Pancreas (tissue), 10 donors: ENCODE data around the gene SLC35F6. TPM values are rescaled to one million over a fixed set of nuclear protein-coding genes. Genes with fewer than 3 reads are reported as not detected.

Experiments used
- ATAC-seq, 4 donors: fragments of 200-7000 bp; cut with Tn5 transposase; one replicate each; pipeline versions ENCODE4 v1.8.0 to v1.9.1; 2020; ENCODE audit warnings: mild to moderate bottlenecking in 4 of 4, moderate library complexity in 4 of 4
- DNase-seq, 6 donors: peaks; one replicate each; pipeline ENCODE4 v3.0.0-alpha.2; 2020
- FAIRE-seq: peaks from 2 replicates; lab custom pipeline; 2012; peaks lifted over from hg19 to GRCh38; lab: Jason Lieb, UNC
- H3K27ac ChIP-seq, 4 donors: fragments of 200-600 bp; sonication (generic); 1 replicate in 3 of 4; 2 replicates in 1 of 4; pipeline versions ENCODE4 v1.5.0 to v1.8.0; 2020
- H3K27me3 ChIP-seq, 4 donors: fragments of 200-600 bp; one replicate each; pipeline ENCODE4 v1.8.0; 2021
- H3K36me3 ChIP-seq, 3 donors: fragments of 200-600 bp; sonication (generic) in 1 of 3; one replicate each; pipeline versions ENCODE4 v1.5.0 to v1.8.0; 2020 to 2021
- H3K4me1 ChIP-seq, 3 donors: fragments of 200-600 bp; one replicate each; pipeline ENCODE4 v1.8.0; 2021
- H3K4me3 ChIP-seq, 4 donors: fragments of 200-600 bp; sonication (generic) in 2 of 4; one replicate each; pipeline versions ENCODE4 v1.5.0 to v1.8.0; 2020 to 2021
- H3K9me3 ChIP-seq, 4 donors: fragments of 200-600 bp; one replicate each; pipeline ENCODE4 v1.8.0; 2021
- WGBS, 2 donors: extraction: QIAGEN DNeasy Blood & Tissue Kit; methylation state at CpG; one replicate each; pipeline ENCODE4 v1.1.7; 2013; 5-methylcytosine and 5-hydroxymethylcytosine counted together
- intact Hi-C, 3 donors: fragments of 100-400 bp; cut with DNase I; formaldehyde crosslinking; loops; one replicate each; pipeline versions ENCODE4 v1.11.1 to v1.14.2; 2022
- polyA plus RNA-seq, 2 donors: library from polyadenylated mRNA; stranded (reverse); fragments of 200-250 nt; gene quantifications; one replicate each; pipeline ENCODE4 v1.2.3, GENCODE V29; 2013
- total RNA-seq, 6 donors: library from RNA; stranded (reverse); fragmentation: NEBNext Ultra II Directional in 4 of 6; extraction: Animal tissue kit (Norgen Biotek cat#: 25700) in 4 of 6; gene quantifications; one replicate each; pipeline versions ENCODE4 v1.2.1 to v1.2.4, GENCODE V29; 2021 to 2023
- TF ChIP-seq, protein P1 (sequence below), 4 donors: fragments of 200-600 bp; sonication (generic) in 3 of 4; IDR thresholded peaks; one replicate each; pipeline versions ENCODE4 v1.5.0 to v1.8.0; 2021; ENCODE audit warnings: antibody characterized with exemption in 4 of 4
- donor health status: healthy with polysubstance abuse.
- donor health status: DM: no; HTN: no; CAD: no; lungs with moderate emphysema.
- donor health status: DM: no; HTN: no; CAD: no.
- donor health status: control.
- donor health status: control.
- donor health status: Bipolar disorder and iron deficiency.
- donor health status: DM: yes; HTN: yes; CAD: no.
- donor health status: DM: no; HTN: no; CAD: no.
- donor health status: DM: no; HTN: no; CAD: no.
- donor health status: DM: yes; HTN: yes; CAD: no.

Gene SLC35F6
- total and polyA plus RNA-seq, 8 donors = 9.3 to 21.9 (median 11.4) TPM

GRCh38 chr2:26754539-26754938 is 9.5 kb upstream of the SLC35F6 start:
- FAIRE-seq (no peak), ATAC-seq (no peak), DNase-seq (no peak)
- TF ChIP-seq, protein P1, sequence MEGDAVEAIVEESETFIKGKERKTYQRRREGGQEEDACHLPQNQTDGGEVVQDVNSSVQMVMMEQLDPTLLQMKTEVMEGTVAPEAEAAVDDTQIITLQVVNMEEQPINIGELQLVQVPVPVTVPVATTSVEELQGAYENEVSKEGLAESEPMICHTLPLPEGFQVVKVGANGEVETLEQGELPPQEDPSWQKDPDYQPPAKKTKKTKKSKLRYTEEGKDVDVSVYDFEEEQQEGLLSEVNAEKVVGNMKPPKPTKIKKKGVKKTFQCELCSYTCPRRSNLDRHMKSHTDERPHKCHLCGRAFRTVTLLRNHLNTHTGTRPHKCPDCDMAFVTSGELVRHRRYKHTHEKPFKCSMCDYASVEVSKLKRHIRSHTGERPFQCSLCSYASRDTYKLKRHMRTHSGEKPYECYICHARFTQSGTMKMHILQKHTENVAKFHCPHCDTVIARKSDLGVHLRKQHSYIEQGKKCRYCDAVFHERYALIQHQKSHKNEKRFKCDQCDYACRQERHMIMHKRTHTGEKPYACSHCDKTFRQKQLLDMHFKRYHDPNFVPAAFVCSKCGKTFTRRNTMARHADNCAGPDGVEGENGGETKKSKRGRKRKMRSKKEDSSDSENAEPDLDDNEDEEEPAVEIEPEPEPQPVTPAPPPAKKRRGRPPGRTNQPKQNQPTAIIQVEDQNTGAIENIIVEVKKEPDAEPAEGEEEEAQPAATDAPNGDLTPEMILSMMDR (IDR thresholded peaks at IDR 0.05) = no peak
- no peaks in the 10 kb centered on the region for H3K4me1 ChIP-seq
- no peaks in the 10 kb centered on the region for H3K9me3 ChIP-seq
- intact Hi-C loops = no loop called here
- no peak overlapping the region for H3K27ac ChIP-seq
- WGBS, 2 donors = 87 to 94% methylated on average over 4 of the region's 4 CpGs
- H3K4me3 ChIP-seq = no peak overlapping the region
- H3K36me3 ChIP-seq = no peaks in the 10 kb centered on the region
- no peaks in the 10 kb centered on the region for H3K27me3 ChIP-seq

- no peak for DNase-seq
- no peak for FAIRE-seq
- WGBS, 2 donors = 73 to 86% methylated on average over 4 of the region's 4 CpGs
- Histone ChIP-seq H3K27ac (no peak overlapping the region), H3K27me3 (no peaks in the 10 kb centered on the region), H3K4me1 (no peaks in the 10 kb centered on the region), H3K36me3 (no peaks in the 10 kb centered on the region), H3K9me3 (no peaks in the 10 kb centered on the region), H3K4me3 (no peak overlapping the region)
- ATAC-seq = no peak
- TF ChIP-seq, protein P1 (IDR thresholded peaks at IDR 0.05) = no peak
- intact Hi-C loops = no loop called here
Measured at GRCh38 chr2:26754972-26755670, 9.0 kb upstream of the SLC35F6 start.

- TF ChIP-seq, protein P1 (IDR thresholded peaks at IDR 0.05) = no peak
- FAIRE-seq (no peak), ATAC-seq (no peak), DNase-seq (no peak)
- intact Hi-C loops = no loop called here
- Histone ChIP-seq H3K36me3 (no peaks in the 10 kb centered on the region), H3K4me3 (no peak overlapping the region), H3K4me1 (no peaks in the 10 kb centered on the region), H3K27ac (no peak overlapping the region), H3K27me3 (no peaks in the 10 kb centered on the region), H3K9me3 (no peaks in the 10 kb centered on the region)
- WGBS, 2 donors = 84 to 87% methylated on average over 5 of the region's 5 CpGs
Measured at GRCh38 chr2:26756337-26756736, 7.7 kb upstream of the SLC35F6 start.

- no peaks in the 10 kb centered on the region for H3K9me3 ChIP-seq
- peak in 1 of 6 donors; percentile 54 for DNase-seq
- H3K27ac ChIP-seq = peak overlapping the region in 2 of 4 donors; percentile 52 to 59
- TF ChIP-seq, protein P1 (IDR thresholded peaks at IDR 0.05) = no peak
- 70 to 88% methylated on average over 6 of the region's 6 CpGs for WGBS, 2 donors
- peak in 2 of 4 donors; percentile 69 to 70 for ATAC-seq
- H3K27me3 ChIP-seq = no peaks in the 10 kb centered on the region
- intact Hi-C loops = no loop called here
- H3K4me1 ChIP-seq = no peaks in the 10 kb centered on the region
- no peak for FAIRE-seq
- no peaks in the 10 kb centered on the region for H3K36me3 ChIP-seq
- H3K4me3 ChIP-seq = no peak overlapping the region
Measured at GRCh38 chr2:26757873-26758789, 6.0 kb upstream of the SLC35F6 start.
